ENCODE measurements around the gene KRTAP10-7. TPM values are rescaled to one million over a fixed set of nuclear protein-coding genes. Genes with fewer than 3 reads are reported as not detected.
"Not testable (repeated sequence)": the region's sequence is repeated elsewhere in the genome, so short reads cannot be mapped to it uniquely, and the experiment has no call there.

The KRTAP10-7 gene
- total RNA-seq, 1 donor from 2014 or later, result not detected

DNA sequence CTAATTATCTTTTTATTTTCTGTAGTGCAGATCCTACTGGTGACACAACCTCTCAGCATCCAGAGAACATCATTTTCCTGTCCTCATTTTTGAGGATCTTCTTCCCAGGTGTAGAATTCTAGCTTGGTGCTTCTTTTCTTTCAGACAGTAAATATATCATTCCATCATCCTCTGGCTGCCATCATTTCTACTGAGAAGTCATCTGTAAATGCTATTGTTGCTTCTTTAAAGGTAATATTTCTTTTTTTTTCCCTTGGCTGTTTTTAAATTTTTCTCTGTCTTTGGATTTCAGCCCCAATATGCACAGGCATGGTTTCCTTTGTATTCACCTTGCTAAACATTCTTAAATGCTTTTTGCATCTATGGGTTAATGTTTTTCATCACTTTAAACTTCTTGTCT is 23.2 kb downstream of the KRTAP10-7 start:
- ATAC-seq, result no peak
- intact Hi-C loops (cut with micrococcal nuclease), result no loop called here
- DNase-seq, result no peak

DNA sequence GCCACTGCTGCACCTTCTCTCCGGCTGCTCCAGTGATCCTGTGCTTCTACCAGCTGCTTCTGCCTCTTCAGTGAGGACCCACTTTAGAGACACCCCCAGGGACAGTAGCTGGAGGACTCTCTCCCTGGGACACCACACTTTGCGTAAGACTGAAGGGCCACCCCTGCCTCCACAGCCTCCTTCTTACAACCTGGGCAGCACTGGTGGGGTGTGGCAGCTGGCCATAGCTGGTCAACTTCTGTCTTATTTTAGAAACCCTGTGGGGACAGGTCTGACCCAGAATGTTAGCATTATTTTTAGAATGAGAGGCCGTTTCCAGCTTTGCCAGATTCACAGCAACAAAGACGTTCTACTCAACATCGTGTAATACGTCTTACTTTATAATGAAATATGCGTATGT is 25.4 kb downstream of the KRTAP10-7 start:
- DNase-seq (no peak), ATAC-seq (peak; percentile 78)
- intact Hi-C loops (cut with micrococcal nuclease), result no loop called here

- ATAC-seq, result peak; percentile 10
- intact Hi-C loops (cut with micrococcal nuclease), result no loop called here
- DNase-seq, result no peak
Measured at GRCh38 chr21:44626262-44626661, 25.9 kb downstream of the KRTAP10-7 start.

DNA sequence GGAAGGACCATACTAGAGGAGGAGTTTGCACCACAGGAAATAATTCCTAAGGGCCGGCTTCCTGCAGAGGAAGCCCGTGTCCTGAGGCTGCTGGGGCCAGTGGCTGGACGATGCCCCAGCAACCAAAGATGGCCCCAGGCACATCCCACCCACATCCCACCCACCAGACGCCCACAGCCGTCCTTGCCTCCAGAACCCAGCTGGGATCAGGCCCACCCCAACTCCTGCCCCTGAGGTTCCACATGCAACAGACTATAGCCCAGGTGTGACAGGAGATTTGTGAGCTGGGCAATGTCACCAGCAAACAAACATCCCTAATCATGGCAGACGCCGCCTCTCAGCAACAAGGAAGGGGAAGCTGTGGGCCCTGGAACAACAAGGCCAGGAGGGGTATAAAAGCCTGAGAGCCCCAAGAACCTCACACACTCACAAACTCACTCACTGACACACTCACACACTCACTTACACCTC is 26.3 kb downstream of the KRTAP10-7 start, which contains the start of gene KRTAP10-9:
Gene KRTAP10-9, plus strand, starts transcription at position 421 of the 471 bp plus-strand sequence. CDS start 79 bp downstream, outside the sequence.
- DNase-seq (no peak), ATAC-seq (no peak)
- intact Hi-C loops (cut with micrococcal nuclease), result no loop called here

DNA sequence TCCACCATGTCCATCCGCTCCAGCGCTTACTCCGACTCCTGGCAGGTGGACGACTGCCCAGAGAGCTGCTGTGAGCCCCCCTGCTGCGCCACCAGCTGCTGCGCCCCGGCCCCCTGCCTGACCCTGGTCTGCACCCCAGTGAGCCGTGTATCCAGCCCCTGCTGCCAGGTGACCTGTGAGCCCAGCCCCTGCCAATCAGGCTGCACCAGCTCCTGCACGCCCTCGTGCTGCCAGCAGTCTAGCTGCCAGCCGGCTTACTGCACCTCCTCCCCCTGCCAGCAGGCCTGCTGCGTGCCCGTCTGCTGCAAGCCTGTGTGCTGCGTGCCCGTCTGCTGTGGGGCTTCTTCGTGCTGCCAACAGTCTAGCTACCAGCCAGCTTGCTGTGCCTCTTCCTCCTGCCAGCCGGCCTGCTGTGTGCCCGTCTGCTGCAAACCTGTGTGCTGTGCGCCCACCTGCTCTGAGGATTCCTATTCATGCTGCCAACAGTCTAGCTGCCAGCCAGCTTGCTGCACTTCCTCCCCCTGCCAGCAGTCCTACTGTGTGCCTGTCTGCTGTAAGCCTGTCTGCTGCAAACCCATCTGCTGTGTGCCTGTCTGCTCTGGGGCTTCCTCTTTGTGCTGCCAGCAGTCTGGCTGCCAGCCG is 26.9 kb downstream of the KRTAP10-7 start:
- intact Hi-C loops (cut with micrococcal nuclease); DNase-seq; ATAC-seq: not testable (repeated sequence)

- intact Hi-C loops (cut with micrococcal nuclease); ATAC-seq; DNase-seq: not testable (repeated sequence)
Measured at GRCh38 chr21:44627831-44628233, 27.4 kb downstream of the KRTAP10-7 start.

- intact Hi-C loops (cut with micrococcal nuclease), result no loop called here
- ATAC-seq (peak; percentile 84), DNase-seq (no peak)
Measured at GRCh38 chr21:44628707-44629391, 28.5 kb downstream of the KRTAP10-7 start.

- no peak for DNase-seq
- intact Hi-C loops (cut with micrococcal nuclease), result no loop called here
- ATAC-seq, result no peak
Measured at GRCh38 chr21:44630440-44630839, 30.0 kb downstream of the KRTAP10-7 start.

GRCh38 chr21:44632067-44632466 is 31.7 kb downstream of the KRTAP10-7 start:
- no peak for ATAC-seq

GRCh38 chr21:44636209-44637017 is 36.0 kb downstream of the KRTAP10-7 start:
- intact Hi-C loops (cut with micrococcal nuclease), result no loop called here
- DNase-seq (no peak), ATAC-seq (no peak)

More at GRCh38 chr21:44632067-44632466, 31.7 kb downstream of the KRTAP10-7 start:
- intact Hi-C loops (cut with micrococcal nuclease), result no loop called here
- no peak for DNase-seq

- intact Hi-C loops (cut with micrococcal nuclease), result no loop called here
- DNase-seq, result no peak
- ATAC-seq, result no peak
Measured at GRCh38 chr21:44637018-44637850, 36.8 kb downstream of the KRTAP10-7 start, which contains the start of gene KRTAP10-10. Gene KRTAP10-10, plus strand, starts transcription at chr21:44637356. Its CDS starts 62 bp downstream, at chr21:44637418.

GRCh38 chr21:44637851-44638348 is 37.5 kb downstream of the KRTAP10-7 start:
- ATAC-seq; intact Hi-C loops (cut with micrococcal nuclease); DNase-seq: not testable (repeated sequence)

- ATAC-seq; intact Hi-C loops (cut with micrococcal nuclease); DNase-seq: not testable (repeated sequence)
Measured at GRCh38 chr21:44638506-44639330, 38.3 kb downstream of the KRTAP10-7 start.

- DNase-seq (no peak), ATAC-seq (no peak)
- intact Hi-C loops (cut with micrococcal nuclease), result no loop called here
Measured at GRCh38 chr21:44639331-44639655, 38.9 kb downstream of the KRTAP10-7 start.

DNA sequence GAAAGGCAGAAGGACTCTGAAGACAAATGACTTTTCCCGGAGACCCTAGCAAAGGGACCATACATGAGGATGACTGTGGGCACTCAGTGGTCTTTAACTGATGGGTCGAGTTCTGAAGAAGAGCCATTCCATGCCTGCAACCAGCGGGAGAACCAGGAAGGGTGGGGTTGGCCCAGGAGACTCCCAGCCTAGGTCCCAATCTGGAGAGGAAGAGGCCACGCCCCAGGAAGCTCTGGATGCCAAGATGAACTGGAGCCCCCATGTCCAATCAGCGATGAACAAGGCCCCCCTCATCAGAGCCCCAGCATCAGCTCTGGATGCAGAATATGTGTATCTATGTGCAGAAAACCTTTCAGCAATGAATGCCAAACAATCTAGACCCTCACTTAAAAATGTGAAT is 40.4 kb downstream of the KRTAP10-7 start:
- ATAC-seq (no peak), DNase-seq (no peak)
- intact Hi-C loops (cut with micrococcal nuclease), result no loop called here

GRCh38 chr21:44643741-44644310 is 43.4 kb downstream of the KRTAP10-7 start:
- ATAC-seq (no peak), DNase-seq (no peak)
- intact Hi-C loops (cut with micrococcal nuclease), result no loop called here

DNA sequence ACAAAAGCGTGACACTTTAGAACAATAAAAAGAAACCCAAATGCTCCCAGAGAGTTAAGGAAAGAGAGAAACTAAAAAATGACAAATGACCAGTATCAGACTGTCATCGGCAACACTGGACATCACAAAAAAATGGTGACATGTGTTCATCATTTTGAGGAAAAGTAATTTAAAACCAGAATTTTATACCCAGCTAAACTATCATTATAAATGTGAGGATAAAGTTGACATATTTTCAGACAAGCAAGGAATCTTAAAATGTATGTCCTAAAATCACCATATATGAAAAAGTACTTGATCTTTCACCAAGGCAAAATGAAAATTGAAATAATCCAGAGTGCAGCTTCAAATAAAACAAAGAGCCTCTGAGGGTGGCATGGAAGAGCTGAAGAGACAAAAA is 44.5 kb downstream of the KRTAP10-7 start:
- intact Hi-C loops (cut with micrococcal nuclease), result no loop called here
- DNase-seq (no peak), ATAC-seq (no peak)

Measured in left ventricle myocardium superior (tissue), 1 donor.